GM19023 (cell line): ENCODE results near the gene CEP83.
A peak's percentile ranks its signal among the peaks of the same experiment; 100 is the strongest.

ENCODE experiments used
- ATAC-seq: cut with Tn5 transposase; IDR thresholded peaks from one replicate; pipeline ENCODE4 v1.9.1; 2021; ENCODE audit warnings: mild to moderate bottlenecking, moderate library complexity; ENCODE audit not compliant: unreplicated experiment

CEP83 gene

GRCh38 chr12:94312378-94312777 lies 147.3 kb downstream of the CEP83 start:
- no peak for ATAC-seq

DNA sequence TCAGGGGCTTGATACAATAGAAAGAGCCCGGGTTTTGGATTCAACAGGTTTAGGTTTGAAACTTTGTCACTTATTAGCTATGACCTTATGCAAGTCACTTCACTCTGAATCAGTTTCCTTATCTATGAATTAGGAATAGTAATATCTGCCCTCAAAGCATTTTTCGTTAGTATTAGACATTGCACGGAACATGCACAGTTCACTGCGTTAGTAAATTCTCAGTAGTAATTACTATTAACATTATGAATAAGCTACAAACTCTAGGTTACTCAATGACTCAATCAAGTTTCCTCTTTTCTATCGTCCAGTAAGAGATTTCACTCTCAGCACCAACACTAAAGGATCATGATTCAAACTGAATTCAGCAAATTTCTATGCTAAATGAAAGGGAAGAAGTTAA lies 150.3 kb downstream of the CEP83 start:
- peak; percentile 65 for ATAC-seq

DNA sequence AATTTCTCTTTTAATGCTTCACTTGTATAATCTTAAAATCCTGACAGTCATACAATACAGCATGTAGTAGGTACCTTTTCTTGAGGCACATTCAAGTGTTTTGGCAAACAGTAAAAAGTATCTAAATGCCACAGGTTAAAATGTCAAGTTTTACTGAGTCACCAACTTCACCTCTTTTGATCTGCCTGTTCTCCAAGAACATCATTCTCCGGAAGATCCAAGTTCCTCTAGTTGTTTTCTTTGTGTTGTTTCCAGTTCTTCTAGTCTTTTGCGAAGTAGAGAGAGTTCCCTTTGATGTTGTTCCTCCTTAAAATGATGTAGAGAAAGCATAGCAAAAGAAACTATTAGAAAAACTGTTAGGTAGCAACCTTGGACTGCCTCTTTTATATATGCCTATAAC lies 151.1 kb downstream of the CEP83 start:
- ATAC-seq = no peak

DNA sequence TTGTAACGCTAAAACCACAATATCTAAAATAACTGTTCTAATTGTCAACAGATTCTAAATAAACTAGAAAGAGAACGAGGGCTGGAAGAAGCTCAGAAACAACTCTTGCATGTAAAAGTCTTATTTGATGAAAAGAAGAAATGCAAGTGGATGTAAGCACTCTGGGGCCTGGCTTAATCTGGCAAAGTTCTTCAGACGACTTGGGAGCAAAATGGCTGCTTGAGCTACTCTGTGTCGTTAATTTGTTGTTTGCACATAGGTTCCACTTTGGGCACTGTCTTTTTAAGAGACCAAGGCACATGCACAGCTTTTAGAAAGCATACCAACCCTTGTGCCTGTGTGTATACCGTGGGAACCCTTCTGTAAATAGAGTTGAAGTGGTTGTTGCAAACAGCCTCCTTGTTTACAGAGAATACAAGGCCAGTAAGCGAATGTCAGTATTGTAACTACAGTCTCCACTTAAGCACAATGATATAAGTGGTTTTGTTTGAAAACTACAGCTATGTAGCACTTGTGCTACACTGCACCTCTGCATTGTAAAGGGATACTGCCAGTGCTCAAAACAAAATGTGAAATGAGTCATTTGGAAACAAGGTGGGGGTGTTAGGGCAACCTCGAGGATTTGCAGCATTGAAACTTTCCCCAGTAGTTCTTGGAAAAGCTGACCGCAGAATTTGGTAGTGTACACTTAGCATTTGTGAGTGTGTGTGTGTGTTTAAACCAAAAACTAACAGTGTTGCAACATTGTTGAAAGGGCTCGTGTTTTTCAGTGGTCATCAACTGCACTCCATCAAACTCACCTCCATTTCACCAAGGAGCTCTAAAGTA lies 154.3 kb downstream of the CEP83 start:
- peak; percentile 53 for ATAC-seq

DNA sequence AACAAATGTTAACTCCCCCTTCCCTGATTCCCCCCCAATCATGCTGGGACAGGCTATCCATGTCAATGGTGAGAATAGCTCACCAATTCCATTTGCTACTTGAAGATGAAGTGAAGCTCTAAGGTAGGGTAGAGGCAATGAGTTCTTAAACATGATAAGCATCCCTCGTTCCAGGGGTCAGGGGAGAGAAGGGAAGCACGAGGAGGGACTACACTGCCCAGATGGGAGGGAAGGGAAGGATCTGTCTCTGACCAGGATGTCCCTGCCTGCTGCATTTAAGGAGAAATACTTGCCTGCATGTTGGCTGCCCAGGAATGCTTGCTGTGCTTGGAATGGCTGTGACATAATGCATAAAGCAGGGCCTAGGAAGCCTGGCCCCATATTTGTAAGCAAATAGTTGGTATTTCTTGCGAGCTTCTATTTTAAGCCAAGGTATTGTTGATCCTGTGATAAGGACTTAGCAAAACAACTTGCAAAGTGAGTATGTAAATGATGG lies 155.1 kb downstream of the CEP83 start:
- ATAC-seq = no peak

GRCh38 chr12:94304012-94304411 lies 155.7 kb downstream of the CEP83 start:
- ATAC-seq = no peak

DNA sequence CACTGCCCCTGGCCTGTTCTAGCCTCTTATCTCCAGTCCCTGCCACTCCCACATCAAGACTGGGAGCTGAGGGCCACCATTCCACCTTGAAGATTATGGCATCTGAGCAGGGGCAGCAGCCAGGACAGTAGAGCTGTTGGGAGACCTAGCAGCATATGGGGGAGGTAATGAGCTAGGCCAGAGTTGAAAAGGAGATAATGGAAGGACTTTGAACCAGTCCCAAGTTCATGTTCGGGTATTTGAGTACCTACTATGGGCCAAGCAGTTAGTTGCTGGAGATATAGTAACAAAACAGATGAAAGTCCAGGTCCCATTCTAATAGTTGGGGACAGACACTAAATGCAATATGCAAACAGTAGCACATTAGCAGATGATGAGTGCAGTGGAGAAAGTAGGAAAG lies 159.8 kb downstream of the CEP83 start:
- ATAC-seq = no peak

DNA sequence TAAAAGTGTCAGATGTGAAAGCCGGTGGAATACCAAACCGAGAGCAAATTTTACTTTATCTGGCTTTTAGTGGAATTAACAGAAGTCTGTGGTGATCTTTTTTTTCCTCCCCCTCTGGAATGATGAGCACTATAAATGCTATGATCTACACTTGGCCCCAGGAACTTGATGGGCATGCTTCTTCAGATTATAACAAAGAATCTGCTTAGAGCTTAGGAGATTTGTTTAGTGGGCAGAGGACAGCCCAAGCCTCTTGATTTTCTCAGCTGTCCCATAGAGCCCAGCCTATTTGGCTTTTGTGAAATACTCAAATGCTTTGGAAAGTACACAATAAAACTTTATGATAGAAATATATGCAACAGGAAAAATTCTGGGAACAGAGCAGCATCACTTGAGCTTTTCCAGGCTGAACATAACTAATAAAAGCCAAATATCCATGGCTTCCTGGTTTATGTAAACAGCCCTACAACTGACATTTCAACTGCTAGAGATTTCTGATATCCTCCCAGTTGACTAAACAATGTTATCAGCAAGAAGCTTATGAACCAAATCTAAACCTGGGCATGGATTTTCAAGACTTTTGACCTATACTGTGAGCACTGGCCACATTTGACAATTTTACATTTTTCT lies 161.7 kb downstream of the CEP83 start:
- no peak for ATAC-seq

DNA sequence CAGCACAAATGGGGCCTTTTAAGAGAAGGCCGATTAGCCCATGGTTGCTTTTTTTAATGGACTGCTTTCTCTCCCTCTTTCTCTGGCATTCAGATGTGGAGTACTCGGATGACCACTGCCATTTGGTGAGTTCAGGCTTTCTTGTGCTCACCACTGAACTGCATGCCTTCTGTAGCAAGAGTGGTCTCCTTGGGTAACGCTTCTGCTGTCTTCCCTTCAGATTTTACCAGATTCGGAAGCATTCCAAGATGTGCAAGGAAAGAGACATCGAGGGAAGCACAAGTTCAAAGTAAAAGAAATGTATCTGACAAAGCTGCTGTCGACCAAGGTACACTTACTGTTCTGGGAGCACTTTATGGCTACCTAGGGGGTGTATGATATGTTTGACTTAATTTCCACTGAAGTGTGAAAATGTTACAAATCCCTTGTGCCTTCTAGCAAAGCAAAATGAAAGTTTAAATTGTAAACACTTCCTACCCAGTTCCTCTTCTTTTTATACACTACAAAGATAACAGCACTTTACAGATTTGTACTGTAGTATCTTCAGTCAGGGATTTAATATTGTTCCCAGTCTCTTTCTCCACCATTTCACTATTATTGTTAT lies 162.5 kb downstream of the CEP83 start:
- no peak for ATAC-seq

DNA sequence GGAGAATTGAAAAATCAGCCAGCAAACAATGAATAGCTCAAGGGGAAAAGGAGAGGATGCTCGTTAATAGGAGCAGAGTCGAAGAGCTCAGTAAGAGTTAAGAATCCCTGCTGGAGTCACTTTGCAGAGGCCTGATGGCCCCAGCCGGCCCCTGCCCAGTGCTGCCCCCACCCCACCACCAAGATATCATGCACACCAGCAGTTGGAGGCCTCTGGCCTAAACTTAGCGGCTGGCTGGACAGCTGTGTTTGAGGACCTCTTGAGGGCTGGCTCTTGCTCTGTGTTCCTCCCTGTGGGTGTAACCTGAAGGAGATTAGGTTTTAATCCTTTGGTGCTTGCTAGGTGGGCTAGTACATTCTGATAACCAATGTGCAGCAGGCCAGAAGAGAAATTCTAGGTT lies 169.3 kb downstream of the CEP83 start:
- ATAC-seq = no peak

- ATAC-seq = no peak
Measured at GRCh38 chr12:94289461-94290312, 170.0 kb downstream of the CEP83 start.

DNA sequence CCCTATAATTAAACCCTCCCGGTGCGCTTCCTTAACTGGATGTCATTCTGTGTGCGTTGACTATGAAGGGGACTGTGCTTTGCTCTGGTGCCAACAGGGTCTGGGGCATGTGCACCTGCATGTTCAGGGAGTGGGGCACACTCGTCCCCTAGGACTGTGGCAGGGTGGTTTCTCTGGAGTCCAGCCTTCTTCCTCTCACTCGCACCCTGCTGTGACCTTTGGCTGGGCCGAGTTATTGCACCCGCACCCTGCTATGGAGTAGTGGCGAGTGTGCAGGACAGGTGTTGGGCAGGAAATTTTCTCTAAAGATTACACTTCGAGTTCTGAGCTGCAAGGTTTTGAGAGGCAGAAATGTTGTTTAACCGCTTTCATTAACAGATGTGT lies 172.4 kb downstream of the CEP83 start:
- ATAC-seq = no peak

- ATAC-seq = no peak
Measured at GRCh38 chr12:94286583-94287244, 173.0 kb downstream of the CEP83 start.

DNA sequence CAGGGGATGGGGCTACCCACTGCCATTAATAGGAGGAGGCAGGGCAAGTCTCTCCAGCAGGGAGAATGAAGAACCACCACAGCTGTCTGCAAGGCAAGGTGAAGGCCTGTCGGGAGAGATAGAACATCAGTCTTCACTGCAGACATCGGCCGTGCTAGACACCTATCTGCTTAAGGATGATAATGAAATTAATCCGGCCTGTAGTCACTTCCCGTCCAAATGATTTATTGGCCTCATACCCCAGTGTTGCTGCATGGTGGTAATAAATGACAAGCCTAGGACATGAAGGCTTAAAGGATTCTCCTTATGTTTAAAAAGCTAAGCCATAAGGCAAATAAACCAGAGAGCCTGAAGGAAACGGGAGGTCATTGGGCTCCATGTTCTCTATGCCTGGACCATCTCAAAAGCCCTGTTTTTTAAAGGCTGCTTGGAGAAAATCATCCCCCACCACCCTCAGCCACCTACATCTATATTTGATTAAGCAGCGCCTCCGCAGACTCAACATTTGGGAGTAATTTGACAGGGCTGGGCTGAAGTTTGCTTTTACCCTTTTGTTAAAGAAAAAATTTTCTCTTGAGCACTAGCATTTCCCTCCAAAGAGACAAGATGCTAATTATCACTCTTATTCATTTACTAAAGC lies 173.6 kb downstream of the CEP83 start:
- ATAC-seq = no peak

GRCh38 chr12:94284859-94285258 lies 174.8 kb downstream of the CEP83 start:
- no peak for ATAC-seq

DNA sequence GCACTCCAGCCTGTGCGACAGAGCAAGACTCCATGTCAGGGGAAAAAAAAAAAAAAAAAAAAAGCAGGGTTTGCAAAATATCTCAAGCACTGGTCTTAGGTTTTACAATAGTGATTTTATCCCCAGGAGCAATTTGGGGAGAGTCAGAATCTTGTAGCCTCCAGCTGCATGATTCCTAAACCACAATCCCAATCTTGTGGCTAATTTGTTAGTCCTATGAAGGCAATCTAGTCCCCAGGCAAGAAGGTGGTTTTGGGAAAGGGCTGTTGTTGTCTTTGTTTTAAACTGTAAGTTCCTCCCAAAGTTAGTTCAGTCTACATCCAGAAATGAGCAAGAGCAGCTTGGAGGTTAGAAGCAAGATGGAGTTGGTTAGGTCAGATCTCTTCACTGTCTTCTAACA lies 175.6 kb downstream of the CEP83 start:
- no peak for ATAC-seq

DNA sequence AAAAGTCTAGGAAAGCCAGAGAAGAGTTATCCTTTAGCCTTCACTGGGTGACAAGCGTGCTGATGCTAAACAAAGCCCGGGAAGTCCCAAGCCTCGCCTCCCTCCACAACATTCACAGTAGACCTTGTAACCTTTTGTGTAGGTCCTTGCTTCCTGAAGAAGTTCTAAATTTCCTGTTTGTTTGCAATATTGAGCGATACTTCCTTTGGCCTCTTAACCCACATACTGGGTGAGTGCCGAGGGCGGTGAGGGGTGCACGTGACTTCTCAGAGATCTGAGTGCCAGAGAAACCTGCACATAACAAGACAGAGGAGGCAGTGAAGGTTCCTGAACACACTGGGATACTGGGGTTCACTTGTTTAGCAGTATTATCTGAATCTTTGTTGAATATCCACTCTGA lies 177.0 kb downstream of the CEP83 start:
- no peak for ATAC-seq

DNA sequence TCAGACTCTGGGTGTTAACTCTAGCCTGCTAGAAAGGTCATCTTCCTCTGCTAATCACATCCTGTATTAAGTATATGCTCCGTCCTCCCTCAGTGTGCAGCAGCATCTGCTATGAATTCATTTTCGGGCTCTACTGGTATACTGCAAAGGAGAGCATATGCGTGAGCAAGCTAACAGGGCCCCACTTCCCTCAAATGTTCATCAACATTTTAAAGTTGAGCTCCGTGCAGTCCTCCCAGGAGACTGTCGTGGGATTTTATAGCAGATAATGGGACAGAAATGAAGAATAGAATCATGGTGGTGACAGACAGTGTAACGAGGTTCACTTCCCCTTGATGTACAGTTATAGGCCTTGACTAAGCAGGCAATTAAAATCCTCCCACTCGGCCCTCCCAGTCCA lies 179.6 kb downstream of the CEP83 start:
- ATAC-seq = no peak

GRCh38 chr12:94277426-94278000 lies 182.2 kb downstream of the CEP83 start:
- ATAC-seq = no peak

- ATAC-seq = no peak
Measured at GRCh38 chr12:94276725-94277124, 182.9 kb downstream of the CEP83 start.
